ENCODE measurements around the gene FGF3. TPM values are rescaled to one million over a fixed set of nuclear protein-coding genes. Genes with fewer than 3 reads are reported as not detected.
"Not testable (repeated sequence)": the region's sequence is repeated elsewhere in the genome, so short reads cannot be mapped to it uniquely, and the experiment has no call there.

Gene FGF3
- polyA plus RNA-seq, 3 donors, result not detected

DNA sequence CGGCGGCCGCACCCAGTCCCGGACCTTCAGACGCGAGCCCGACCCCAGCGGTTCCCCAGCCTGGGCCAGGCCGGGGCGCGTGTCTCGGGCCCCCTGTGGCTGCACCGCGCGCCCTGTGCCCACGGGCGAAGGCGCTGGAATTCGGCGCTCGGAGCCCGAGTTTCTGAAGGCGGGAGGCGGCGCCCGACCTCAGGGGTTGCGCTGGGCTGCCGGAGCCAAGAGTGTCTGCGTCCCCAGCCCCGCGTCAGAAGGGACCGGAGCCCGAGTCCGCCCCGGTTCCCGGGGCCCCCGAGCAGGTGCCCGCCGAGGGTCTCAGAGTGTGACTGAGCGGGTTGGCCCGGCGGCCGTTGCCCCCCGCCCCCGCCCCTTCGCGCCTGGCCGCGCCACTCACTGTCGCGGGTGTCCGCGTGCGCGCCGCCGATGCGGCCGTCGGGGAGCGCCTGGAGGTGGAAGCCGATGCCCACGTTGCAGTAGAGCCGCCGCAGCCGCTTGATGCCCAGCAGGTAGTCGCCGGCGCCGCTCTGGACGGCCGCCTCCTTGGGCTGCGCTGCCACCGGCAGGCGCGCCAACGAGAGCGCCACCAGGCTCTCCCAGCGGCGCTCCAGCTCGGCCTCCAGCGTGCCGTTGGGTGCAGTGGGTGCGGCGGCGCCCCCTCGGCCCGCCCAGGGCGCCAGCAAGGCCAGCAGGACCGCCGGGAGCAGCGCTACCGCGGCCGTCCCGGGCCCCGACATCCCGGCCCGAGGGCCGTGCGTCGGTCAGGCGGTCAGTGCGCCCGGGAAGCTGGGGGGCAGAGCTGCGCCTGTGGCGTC lies 44.7 kb downstream of the FGF3 start:
- no peak for DNase-seq (ENCODE audit: low read depth in 3 of 3, low spot score in 2 of 3)

DNA sequence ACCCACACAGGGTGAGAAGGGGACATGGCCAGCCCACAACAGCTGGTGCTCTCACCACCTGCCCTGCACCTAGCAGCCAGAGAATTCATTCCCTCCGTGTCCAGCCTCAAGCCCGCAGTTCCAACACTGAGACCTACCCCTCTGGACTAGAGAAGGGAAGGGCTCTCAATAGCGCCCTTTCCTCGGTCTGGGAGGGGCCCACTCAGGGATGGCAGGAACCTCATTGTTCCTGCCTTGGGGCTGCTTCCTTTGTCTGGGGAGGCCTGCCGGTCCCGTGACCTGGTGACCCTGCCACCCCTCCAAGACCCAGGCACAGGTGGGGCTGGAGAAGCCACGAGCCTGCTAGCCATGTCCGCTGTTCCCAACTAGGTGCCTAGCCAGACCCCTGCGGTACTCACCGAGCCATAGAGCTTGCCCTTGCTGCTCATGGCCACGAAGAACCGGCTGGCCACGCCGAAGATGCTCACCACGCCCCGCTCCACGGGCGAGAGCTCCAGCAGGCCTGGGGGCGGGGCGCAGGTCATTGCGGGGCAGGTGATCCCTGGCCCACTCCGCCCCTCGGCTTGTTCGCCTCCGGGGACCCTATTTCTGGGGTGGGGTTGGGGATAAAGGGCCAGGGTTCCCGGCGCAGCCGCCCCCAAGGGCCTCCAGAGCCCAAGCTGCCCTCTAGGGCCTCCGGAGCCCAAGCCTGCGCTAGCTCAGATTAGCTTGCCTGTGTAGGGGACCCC lies 45.4 kb downstream of the FGF3 start:
- no peak for DNase-seq (ENCODE audit: low read depth in 3 of 3, low spot score in 2 of 3)

- no peak for DNase-seq (ENCODE audit: low read depth in 3 of 3, low spot score in 2 of 3)
Observed at GRCh38 chr11:69771466-69771865, 47.8 kb downstream of the FGF3 start.

- no peak for DNase-seq (ENCODE audit: low read depth in 3 of 3, low spot score in 2 of 3)
Observed at GRCh38 chr11:69770540-69770939, 48.7 kb downstream of the FGF3 start.

DNA sequence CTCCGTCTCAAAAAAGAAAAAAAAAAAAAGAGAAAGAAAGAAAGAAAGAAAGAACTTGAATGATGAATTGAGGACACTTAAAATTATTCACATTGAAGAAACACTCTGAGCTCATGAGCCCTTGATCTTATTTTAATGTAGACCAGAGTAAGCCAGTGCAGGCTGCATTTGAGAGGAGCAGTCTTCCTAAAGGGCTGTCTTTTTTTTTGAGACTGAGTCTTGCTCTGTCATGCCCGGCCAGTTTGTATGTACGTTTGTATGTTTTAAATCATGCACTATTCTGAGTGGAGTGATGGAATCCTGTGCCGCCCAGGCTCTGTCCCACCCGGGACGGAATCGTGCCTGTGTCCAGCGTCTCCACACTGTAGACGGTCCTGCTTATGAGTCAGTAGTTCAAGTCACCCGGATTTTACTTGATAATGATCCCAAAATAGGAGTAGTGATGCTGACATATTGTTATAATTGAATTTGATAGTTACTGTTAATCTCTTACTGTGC lies 53.7 kb downstream of the FGF3 start:
- no peak for DNase-seq (ENCODE audit: low read depth in 3 of 3, low spot score in 2 of 3)

- not testable (repeated sequence) for DNase-seq (ENCODE audit: low read depth in 3 of 3, low spot score in 2 of 3)
Observed at GRCh38 chr11:69764918-69765317, 54.3 kb downstream of the FGF3 start.

- no peak for DNase-seq (ENCODE audit: low read depth in 3 of 3, low spot score in 2 of 3)
Observed at GRCh38 chr11:69760319-69760718, 58.9 kb downstream of the FGF3 start.

Other genes with a start within 250 kb of the FGF3 start
- gene CCND1, start 178.3 kb downstream of the FGF3 start, polyA plus RNA-seq (ENCODE audit: insufficient read length in 3 of 3), result 100 to 1,000 TPM; 115 to 142 (median 126) TPM
- 10 to 100 TPM; 18.5 to 21.5 (median 20.3) TPM for gene LTO1, start 144.1 kb downstream of the FGF3 start, polyA plus RNA-seq (ENCODE audit: insufficient read length in 3 of 3)
- 1 to 10 TPM in 2 of 3 donors, under 1 TPM in 1; 0.19 to 1.5 (median 1.3) TPM for gene FGF19, start 115.4 kb downstream of the FGF3 start, polyA plus RNA-seq (ENCODE audit: insufficient read length in 3 of 3)
- gene FGF4, start 44.1 kb downstream of the FGF3 start, polyA plus RNA-seq (ENCODE audit: insufficient read length in 3 of 3), result under 1 TPM in 1 of 3 donors, not detected in 2; 0.04 TPM

Data from right renal cortex interstitium (tissue), 3 donors.